A549 (cell line): Measurements from ENCODE around the gene PUS7. TPM values are rescaled to one million over a fixed set of nuclear protein-coding genes. Genes with fewer than 3 reads are reported as not detected.
A peak's percentile ranks its signal among the peaks of the same experiment; 100 is the strongest.

ENCODE experiments used
- ATAC-seq, 2 experiments: fragments of 200-7000 bp in 1 of 2; fragments of >200 bp in 1 of 2; cut with Nextera tagmentation in 1 of 2; cut with Tn5 transposase in 1 of 2; 3 replicates each; pipeline versions ENCODE4 v1.8.0 to v1.9.1; 2018 to 2020; ENCODE audit warnings: mild to moderate bottlenecking in 1 of 2, moderate library complexity in 1 of 2
- CTCF ChIA-PET: fragments of 300-600 bp; sonication (Branson Sonifier 250); formaldehyde crosslinking; extraction: SDS; loops from one replicate; lab custom pipeline; 2021; ENCODE audit warnings: antibody characterized with exemption, inconsistent platforms; lab: Yijun Ruan, JAX
- POLR2A ChIA-PET: fragments of 350-600 bp; formaldehyde crosslinking; extraction: SDS; loops from one replicate; lab custom pipeline; 2021; ENCODE audit warnings: antibody characterized with exemption, inconsistent platforms; lab: Yijun Ruan, JAX
- DNase-seq, 2 experiments: peaks; one replicate each; pipeline versions ENCODE4 v3.0.0 to v3.0.0-alpha.2; 2011 to 2016; ENCODE audit warnings: low read depth in 1 of 2, low spot score in 1 of 2
- FAIRE-seq: peaks from 2 replicates; lab custom pipeline; 2011; peaks lifted over from hg19 to GRCh38; lab: Jason Lieb, UNC
- H3K27ac ChIP-seq, 2 experiments: fragments of >200 bp; sonication (Bioruptor Twin); formaldehyde crosslinking; 3 replicates each; pipeline ENCODE4 v1.5.1; 2016 to 2017
- H3K4me1 ChIP-seq: fragments of >200 bp; sonication (Bioruptor Twin); formaldehyde crosslinking; 3 replicates; pipeline ENCODE4 v1.6.1; 2016
- H3K4me2 ChIP-seq: fragments of >200 bp; sonication (Bioruptor Twin); formaldehyde crosslinking; 3 replicates; pipeline ENCODE4 v1.6.1; 2016
- H3K4me3 ChIP-seq: fragments of >200 bp; sonication (Bioruptor Twin); formaldehyde crosslinking; 3 replicates; pipeline ENCODE4 v1.5.1; 2016
- H3K9me3 ChIP-seq: fragments of >200 bp; sonication (Bioruptor Twin); formaldehyde crosslinking; 3 replicates; pipeline ENCODE4 v1.6.1; 2016
- CBX2 ChIP-seq: fragments of 200-600 bp; sonication (generic); IDR thresholded peaks from 2 replicates; pipeline ENCODE4 v1.6.1; 2016; ENCODE audit warnings: low read depth, mild to moderate bottlenecking, borderline replicate concordance
- CEBPB ChIP-seq, 2 experiments: fragments of >200 bp in 1 of 2; sonication (Bioruptor Twin) in 1 of 2; formaldehyde crosslinking in 1 of 2; IDR thresholded peaks; 2 replicates each; pipeline ENCODE4 v1.6.1; 2012 to 2016
- CHD2 ChIP-seq: fragments of 150-350 bp; IDR thresholded peaks from 2 replicates; pipeline ENCODE4 v1.6.1; 2014; ENCODE audit warnings: low read length; ENCODE audit not compliant: partially characterized antibody
- EHF ChIP-seq: fragments of 250-450 bp; sonication (Bioruptor Pico); IDR thresholded peaks from 2 replicates; pipeline ENCODE4 v1.5.0; 2020; ENCODE audit warnings: mild to moderate bottlenecking
- EP300 ChIP-seq, 2 experiments: fragments of >200 bp; sonication (Bioruptor Twin); formaldehyde crosslinking; IDR thresholded peaks; 2 replicates in 1 of 2; 3 replicates in 1 of 2; pipeline ENCODE4 v1.6.1; 2016 to 2017
- FOSL2 ChIP-seq, 2 experiments: fragments of 450-650 bp in 1 of 2; fragments of >200 bp in 1 of 2; sonication (Bioruptor Twin) in 1 of 2; formaldehyde crosslinking; IDR thresholded peaks; 2 replicates each; pipeline versions ENCODE4 v1.5.0 to v1.6.1; 2016 to 2020; ENCODE audit warnings: mild to moderate bottlenecking in 1 of 2, moderate library complexity in 1 of 2
- FOXS1 ChIP-seq: fragments of 250-450 bp; sonication (Bioruptor Pico); IDR thresholded peaks from 2 replicates; pipeline ENCODE4 v1.5.0; 2020; ENCODE audit warnings: mild to moderate bottlenecking, moderate library complexity
- GATA3 ChIP-seq: IDR thresholded peaks from 2 replicates; pipeline ENCODE4 v1.6.1; 2012; ENCODE audit warnings: borderline replicate concordance
- HEYL ChIP-seq: fragments of 250-450 bp; sonication (Bioruptor Pico); IDR thresholded peaks from 2 replicates; pipeline ENCODE4 v1.8.0; 2021; ENCODE audit warnings: mild to moderate bottlenecking, moderate library complexity
- HMGXB4 ChIP-seq: fragments of 250-450 bp; sonication (Bioruptor Pico); IDR thresholded peaks from 2 replicates; pipeline ENCODE4 v1.5.0; 2021; ENCODE audit warnings: mild to moderate bottlenecking, moderate library complexity, borderline replicate concordance
- KDM5A ChIP-seq: fragments of 200-600 bp; sonication (generic); IDR thresholded peaks from 2 replicates; pipeline ENCODE4 v1.6.1; 2016; ENCODE audit warnings: antibody characterized with exemption, mild to moderate bottlenecking
- MAFK ChIP-seq: fragments of 450-650 bp; IDR thresholded peaks from 2 replicates; pipeline ENCODE4 v1.6.1; 2014; ENCODE audit not compliant: partially characterized antibody
- MAX ChIP-seq: IDR thresholded peaks from 2 replicates; pipeline ENCODE4 v1.6.1; 2012
- MAZ ChIP-seq: fragments of 150-350 bp; IDR thresholded peaks from 2 replicates; pipeline ENCODE4 v1.6.1; 2014; ENCODE audit warnings: antibody characterized with exemption, low read depth, low read length, borderline replicate concordance
- NPAS2 ChIP-seq: fragments of 250-450 bp; sonication (Bioruptor Pico); IDR thresholded peaks from 2 replicates; pipeline ENCODE4 v1.8.0; 2022; ENCODE audit warnings: mild to moderate bottlenecking, moderate library complexity, borderline replicate concordance
- NR3C1 ChIP-seq: fragments of >200 bp; sonication (Bioruptor Twin); formaldehyde crosslinking; IDR thresholded peaks from 3 replicates; pipeline ENCODE4 v1.6.1; 2017
- POLR2AphosphoS2 ChIP-seq: conservative IDR thresholded peaks from 2 replicates; pipeline ENCODE4 v1.6.1; 2012; ENCODE audit warnings: low read length, improper control_type of control experiment, inconsistent platforms
- SREBF2 ChIP-seq: fragments of 450-650 bp; IDR thresholded peaks from 2 replicates; pipeline ENCODE4 v1.6.1; 2014; ENCODE audit warnings: mild to moderate bottlenecking, moderate library complexity
- WGBS: methylation state at CpG from one replicate; pipeline ENCODE4 v1.1.6; 2017; ENCODE audit errors: missing lambda C conversion rate; 5-methylcytosine and 5-hydroxymethylcytosine counted together
- polyA plus RNA-seq, 4 experiments: library from polyadenylated mRNA; depleted of rRNA in 3 of 4; stranded (reverse); fragments of >200 nt; fragmentation: RNase III in 1 of 4; extraction: RNeasy Plus Mini Kit Qiagen cat#74134 plus additional on column Dnase treatment in 1 of 4; gene quantifications; 2 replicates in 3 of 4; 3 replicates in 1 of 4; pipeline ENCODE4 v1.2.3, GENCODE V29; 2011 to 2017
- TF ChIP-seq, protein P1 (sequence below): fragments of 250-450 bp; sonication (Bioruptor Pico); IDR thresholded peaks from 2 replicates; pipeline ENCODE4 v1.5.0; 2020; ENCODE audit warnings: low read depth, mild to moderate bottlenecking, moderate library complexity
- TF ChIP-seq, protein P2 (sequence below): IDR thresholded peaks from 2 replicates; pipeline ENCODE4 v1.6.1; 2012; ENCODE audit warnings: low read depth, borderline replicate concordance
- TF ChIP-seq, protein P3 (sequence below): fragments of >200 bp; sonication (Bioruptor Twin); formaldehyde crosslinking; IDR thresholded peaks from 3 replicates; pipeline ENCODE4 v1.5.1; 2016

PUS7 gene
- polyA plus RNA-seq, 2 of the 4 experiments (the other 2 are of a cell fraction) = 33.1 to 47.9 TPM

GRCh38 chr7:105497016-105497415 lies 25.1 kb downstream of the PUS7 start:
- no peaks in the 10 kb centered on the region for H3K9me3 ChIP-seq
- FAIRE-seq = no peak
- no peak for ATAC-seq
- H3K4me2 ChIP-seq = peak overlapping the region; percentile 61
- peaks cover 46% of the 10 kb centered on the region for H3K4me1 ChIP-seq
- TF ChIP-seq CHD2 (no peak), GATA3 (no peak), EP300 (IDR thresholded peaks at IDR 0.05) (no peak), MAZ (no peak), MAFK (no peak), CBX2 (no peak), NPAS2 (CRISPR knock-in tag) (no peak), NR3C1 (no peak), MAX (no peak)
- no peak overlapping the region for H3K4me3 ChIP-seq
- H3K27ac ChIP-seq = peak overlapping the region; percentile 26 to 71; a peak in 4 of 6 replicates
- WGBS = 61% methylated on average over 5 of the region's 5 CpGs
- CTCF ChIA-PET = interaction anchor here (1.4 to 1.5 kb wide), 2 partner anchors 8 to 10 kb away, joined by 3 to 4 read pairs; no protein-coding TSS in a partner anchor
- DNase-seq = no peak
- POLR2A ChIA-PET = no interaction called here

DNA sequence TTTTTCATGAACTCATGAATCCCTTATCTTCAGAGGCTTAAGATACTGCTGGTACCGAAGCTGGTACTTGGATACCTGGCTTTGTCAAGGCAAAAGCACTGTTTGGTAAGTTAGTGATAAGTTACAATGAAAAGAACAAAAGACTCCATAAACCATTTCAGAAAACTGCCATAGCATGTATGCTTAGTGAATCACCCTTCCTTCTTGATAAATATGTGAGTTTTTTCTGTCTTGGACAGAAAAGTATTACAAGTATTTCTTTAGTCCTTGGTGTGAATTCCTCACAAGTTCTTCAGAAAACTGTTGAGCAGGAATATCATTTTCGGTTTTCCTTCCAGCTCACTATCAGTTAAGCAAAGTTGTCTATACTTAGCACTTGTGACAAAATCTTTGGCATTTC lies 25.6 kb downstream of the PUS7 start:
- Histone ChIP-seq H3K4me2 (peak overlapping the region; percentile 61), H3K4me3 (no peak overlapping the region), H3K27ac (peak overlapping the region; percentile 26 to 71; a peak in 4 of 6 replicates), H3K9me3 (no peaks in the 10 kb centered on the region), H3K4me1 (peaks cover 46% of the 10 kb centered on the region)
- ChIA-PET CTCF (interaction anchor here (1.4 to 1.5 kb wide), 2 partner anchors 8 to 9 kb away, joined by 3 to 4 read pairs; no protein-coding TSS in a partner anchor), POLR2A (no interaction called here)
- TF ChIP-seq POLR2AphosphoS2 = no peak
- TF ChIP-seq FOSL2 (IDR thresholded peaks at IDR 0.05) = 0 out of 2 replicates have a peak, but pooled peaks have one; percentile 9
- no peak for TF ChIP-seq FOSL2 (CRISPR knock-in tag; IDR thresholded peaks at IDR 0.05)
- 18% methylated on average over 2 of the region's 2 CpGs for WGBS
- ATAC-seq (0 out of 6 replicates have a peak, but pooled peaks of 1 of the 2 experiments have one; percentile 8), FAIRE-seq (no peak), DNase-seq (no peak)

GRCh38 chr7:105493923-105494315 lies 28.2 kb downstream of the PUS7 start:
- no peak overlapping the region for H3K4me3 ChIP-seq
- peak; percentile 80 to 81; a peak in 5 of 6 replicates for ATAC-seq
- peak in 1 of 2 experiments; percentile 50 for DNase-seq
- no peak for TF ChIP-seq FOSL2 (IDR thresholded peaks at IDR 0.05)
- peak; percentile 23; the same call in 1 of the 2 replicates for TF ChIP-seq FOSL2 (CRISPR knock-in tag; IDR thresholded peaks at IDR 0.05)
- peak; percentile 27; the same call in 1 of the 2 replicates for TF ChIP-seq GATA3
- TF ChIP-seq, protein P1, sequence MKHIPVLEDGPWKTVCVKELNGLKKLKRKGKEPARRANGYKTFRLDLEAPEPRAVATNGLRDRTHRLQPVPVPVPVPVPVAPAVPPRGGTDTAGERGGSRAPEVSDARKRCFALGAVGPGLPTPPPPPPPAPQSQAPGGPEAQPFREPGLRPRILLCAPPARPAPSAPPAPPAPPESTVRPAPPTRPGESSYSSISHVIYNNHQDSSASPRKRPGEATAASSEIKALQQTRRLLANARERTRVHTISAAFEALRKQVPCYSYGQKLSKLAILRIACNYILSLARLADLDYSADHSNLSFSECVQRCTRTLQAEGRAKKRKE = no peak
- TF ChIP-seq KDM5A = no peak
- TF ChIP-seq, protein P2, sequence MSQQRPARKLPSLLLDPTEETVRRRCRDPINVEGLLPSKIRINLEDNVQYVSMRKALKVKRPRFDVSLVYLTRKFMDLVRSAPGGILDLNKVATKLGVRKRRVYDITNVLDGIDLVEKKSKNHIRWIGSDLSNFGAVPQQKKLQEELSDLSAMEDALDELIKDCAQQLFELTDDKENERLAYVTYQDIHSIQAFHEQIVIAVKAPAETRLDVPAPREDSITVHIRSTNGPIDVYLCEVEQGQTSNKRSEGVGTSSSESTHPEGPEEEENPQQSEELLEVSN = no peak
- TF ChIP-seq FOXS1 (CRISPR knock-in tag) = no peak
- TF ChIP-seq EHF = no peak
- no peak for TF ChIP-seq HMGXB4 (CRISPR knock-in tag)
- TF ChIP-seq, protein P3, sequence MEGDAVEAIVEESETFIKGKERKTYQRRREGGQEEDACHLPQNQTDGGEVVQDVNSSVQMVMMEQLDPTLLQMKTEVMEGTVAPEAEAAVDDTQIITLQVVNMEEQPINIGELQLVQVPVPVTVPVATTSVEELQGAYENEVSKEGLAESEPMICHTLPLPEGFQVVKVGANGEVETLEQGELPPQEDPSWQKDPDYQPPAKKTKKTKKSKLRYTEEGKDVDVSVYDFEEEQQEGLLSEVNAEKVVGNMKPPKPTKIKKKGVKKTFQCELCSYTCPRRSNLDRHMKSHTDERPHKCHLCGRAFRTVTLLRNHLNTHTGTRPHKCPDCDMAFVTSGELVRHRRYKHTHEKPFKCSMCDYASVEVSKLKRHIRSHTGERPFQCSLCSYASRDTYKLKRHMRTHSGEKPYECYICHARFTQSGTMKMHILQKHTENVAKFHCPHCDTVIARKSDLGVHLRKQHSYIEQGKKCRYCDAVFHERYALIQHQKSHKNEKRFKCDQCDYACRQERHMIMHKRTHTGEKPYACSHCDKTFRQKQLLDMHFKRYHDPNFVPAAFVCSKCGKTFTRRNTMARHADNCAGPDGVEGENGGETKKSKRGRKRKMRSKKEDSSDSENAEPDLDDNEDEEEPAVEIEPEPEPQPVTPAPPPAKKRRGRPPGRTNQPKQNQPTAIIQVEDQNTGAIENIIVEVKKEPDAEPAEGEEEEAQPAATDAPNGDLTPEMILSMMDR = no peak
- 0 out of 5 replicates have a peak, but pooled peaks of 1 of the 2 experiments have one; percentile 19 for TF ChIP-seq EP300 (IDR thresholded peaks at IDR 0.05)
- TF ChIP-seq CEBPB (IDR thresholded peaks at IDR 0.05) = no peak
- TF ChIP-seq HEYL (CRISPR knock-in tag) = no peak
- no peak for TF ChIP-seq SREBF2
- peaks cover 54% of the 10 kb centered on the region for H3K4me1 ChIP-seq
- WGBS = 37% methylated on average over 5 of the region's 5 CpGs
- ChIA-PET POLR2A (interaction anchor here (1.1 kb wide), 1 partner anchor 38 kb away, joined by 4 read pairs; the partner anchor contains the start of gene RINT1), CTCF (interaction anchor here (1.1 to 1.4 kb wide), 3 partner anchors 9 to 513 kb away, joined by 3 to 6 read pairs (median 4); no protein-coding TSS in a partner anchor)
- peak overlapping the region; percentile 57 to 74 for H3K27ac ChIP-seq
- FAIRE-seq = no peak
- H3K9me3 ChIP-seq = no peaks in the 10 kb centered on the region
- H3K4me2 ChIP-seq = peak overlapping the region; percentile 56
